ENCODE results near the gene CBLN1.
"Not testable (repeated sequence)": the region's sequence is repeated elsewhere in the genome, so short reads cannot be mapped to it uniquely, and the experiment has no call there.

The CBLN1 gene

DNA sequence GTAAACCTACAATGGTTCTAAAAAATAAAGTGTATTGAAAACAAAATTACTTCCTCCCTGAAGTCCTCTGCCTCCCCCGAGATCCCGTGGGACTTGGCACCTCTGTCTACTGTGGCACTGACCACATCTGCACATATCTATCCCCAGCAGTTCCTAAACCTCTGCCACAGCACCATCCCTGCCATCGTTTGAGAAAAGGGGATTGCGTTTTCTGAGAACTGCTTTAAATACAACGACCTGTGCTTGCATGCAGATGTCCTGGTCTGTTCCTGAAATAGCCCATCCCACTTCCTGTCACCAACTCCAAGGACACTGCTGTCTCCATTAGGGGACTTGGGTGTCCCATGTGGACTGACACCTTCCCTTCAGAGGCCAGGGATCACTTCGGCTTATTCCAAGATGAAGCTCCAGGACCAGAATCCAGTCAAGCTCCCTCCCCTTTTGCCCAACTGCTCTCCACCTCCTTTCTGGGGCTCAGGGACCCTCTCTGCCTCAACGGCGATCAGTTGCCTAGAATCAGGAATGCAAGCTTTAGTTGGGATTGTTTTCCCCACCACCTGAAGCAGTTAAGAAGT lies 20.6 kb downstream of the CBLN1 start:
- peaks cover 4% of the 10 kb centered on the region for H3K4me1 ChIP-seq (ENCODE audit: control insufficient read depth, insufficient read depth, low read length)

GRCh38 chr16:49260253-49260652 lies 21.4 kb downstream of the CBLN1 start:
- no peak overlapping the region for H3K27ac ChIP-seq (ENCODE audit: low read depth, low read length)
- peaks cover 4% of the 10 kb centered on the region for H3K4me1 ChIP-seq (ENCODE audit: control insufficient read depth, insufficient read depth, low read length)
- H3K4me3 ChIP-seq (ENCODE audit: low read depth, low read length), result no peak overlapping the region
- H3K9ac ChIP-seq (ENCODE audit: low read length), result no peak overlapping the region
- H3K36me3 ChIP-seq (ENCODE audit: control insufficient read depth, insufficient read depth, low read length), result no peaks in the 10 kb centered on the region
- no peaks in the 10 kb centered on the region for H3K9me3 ChIP-seq (ENCODE audit: control insufficient read depth, insufficient read depth, low read depth, low read length)
- peaks cover 8% of the 10 kb centered on the region; the same call in 1 of the 2 replicates for H3K27me3 ChIP-seq (ENCODE audit: control insufficient read depth, insufficient read depth, low read length)

More for the DNA sequence above, 20.6 kb downstream of the CBLN1 start:
- Histone ChIP-seq H3K27me3 (ENCODE audit: control insufficient read depth, insufficient read depth, low read length) (peaks cover 12% of the 10 kb centered on the region; the same call in 1 of the 2 replicates), H3K27ac (ENCODE audit: low read depth, low read length) (no peak overlapping the region), H3K4me3 (ENCODE audit: low read depth, low read length) (no peak overlapping the region), H3K9me3 (ENCODE audit: control insufficient read depth, insufficient read depth, low read depth, low read length) (no peaks in the 10 kb centered on the region), H3K9ac (ENCODE audit: low read length) (no peak overlapping the region), H3K36me3 (ENCODE audit: control insufficient read depth, insufficient read depth, low read length) (no peaks in the 10 kb centered on the region)

- no peak overlapping the region for H3K9ac ChIP-seq (ENCODE audit: low read length)
Observed at GRCh38 chr16:49259330-49259729, 22.3 kb downstream of the CBLN1 start.

GRCh38 chr16:49250689-49251088 lies 30.9 kb downstream of the CBLN1 start:
- H3K27me3 ChIP-seq (ENCODE audit: control insufficient read depth, insufficient read depth, low read length), result no peaks in the 10 kb centered on the region; the same call in 1 of the 2 replicates
- no peak overlapping the region for H3K9ac ChIP-seq (ENCODE audit: low read length)
- H3K27ac ChIP-seq (ENCODE audit: low read depth, low read length), result no peak overlapping the region
- H3K9me3 ChIP-seq (ENCODE audit: control insufficient read depth, insufficient read depth, low read depth, low read length), result no peaks in the 10 kb centered on the region
- H3K4me3 ChIP-seq (ENCODE audit: low read depth, low read length), result no peak overlapping the region
- no peaks in the 10 kb centered on the region for H3K36me3 ChIP-seq (ENCODE audit: control insufficient read depth, insufficient read depth, low read length)
- peaks cover 17% of the 10 kb centered on the region for H3K4me1 ChIP-seq (ENCODE audit: control insufficient read depth, insufficient read depth, low read length)

More at GRCh38 chr16:49259330-49259729, 22.3 kb downstream of the CBLN1 start:
- H3K27ac ChIP-seq (ENCODE audit: low read depth, low read length), result no peak overlapping the region
- no peaks in the 10 kb centered on the region for H3K9me3 ChIP-seq (ENCODE audit: control insufficient read depth, insufficient read depth, low read depth, low read length)
- peaks cover 4% of the 10 kb centered on the region for H3K4me1 ChIP-seq (ENCODE audit: control insufficient read depth, insufficient read depth, low read length)
- H3K4me3 ChIP-seq (ENCODE audit: low read depth, low read length), result no peak overlapping the region
- no peaks in the 10 kb centered on the region for H3K36me3 ChIP-seq (ENCODE audit: control insufficient read depth, insufficient read depth, low read length)
- peaks cover 6% of the 10 kb centered on the region; the same call in 1 of the 2 replicates for H3K27me3 ChIP-seq (ENCODE audit: control insufficient read depth, insufficient read depth, low read length)

DNA sequence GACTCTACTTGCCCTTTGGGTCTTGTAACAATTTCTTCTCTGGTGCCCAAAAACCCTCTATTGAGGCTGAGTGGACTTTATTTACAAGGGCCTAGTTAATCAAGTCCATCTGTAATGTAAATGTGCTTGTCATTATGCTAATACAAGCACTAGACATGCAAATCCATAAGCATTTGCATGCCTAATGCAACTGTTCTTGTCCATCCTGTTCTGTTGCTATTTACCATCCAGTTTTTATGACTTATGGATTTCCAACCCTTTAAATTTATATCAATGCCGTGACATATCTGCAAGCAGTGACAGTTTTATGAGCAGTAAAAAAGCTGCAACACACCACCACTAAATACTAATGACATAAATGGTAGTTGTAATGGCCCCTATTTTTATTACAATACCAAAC lies 33.4 kb downstream of the CBLN1 start:
- peaks cover 17% of the 10 kb centered on the region for H3K4me1 ChIP-seq (ENCODE audit: control insufficient read depth, insufficient read depth, low read length)
- no peaks in the 10 kb centered on the region for H3K36me3 ChIP-seq (ENCODE audit: control insufficient read depth, insufficient read depth, low read length)
- H3K9ac ChIP-seq (ENCODE audit: low read length), result no peak overlapping the region
- H3K4me3 ChIP-seq (ENCODE audit: low read depth, low read length), result no peak overlapping the region
- H3K9me3 ChIP-seq (ENCODE audit: control insufficient read depth, insufficient read depth, low read depth, low read length), result no peaks in the 10 kb centered on the region
- no peaks in the 10 kb centered on the region; the same call in 1 of the 2 replicates for H3K27me3 ChIP-seq (ENCODE audit: control insufficient read depth, insufficient read depth, low read length)
- no peak overlapping the region for H3K27ac ChIP-seq (ENCODE audit: low read depth, low read length)

GRCh38 chr16:49236216-49236615 lies 45.4 kb downstream of the CBLN1 start:
- Histone ChIP-seq H3K4me3 (ENCODE audit: low read depth, low read length) (no peak overlapping the region), H3K36me3 (ENCODE audit: control insufficient read depth, insufficient read depth, low read length) (no peaks in the 10 kb centered on the region), H3K9ac (ENCODE audit: low read length) (no peak overlapping the region), H3K9me3 (ENCODE audit: control insufficient read depth, insufficient read depth, low read depth, low read length) (no peaks in the 10 kb centered on the region), H3K27me3 (ENCODE audit: control insufficient read depth, insufficient read depth, low read length) (no peaks in the 10 kb centered on the region), H3K27ac (ENCODE audit: low read depth, low read length) (no peak overlapping the region), H3K4me1 (ENCODE audit: control insufficient read depth, insufficient read depth, low read length) (no peaks in the 10 kb centered on the region)

GRCh38 chr16:49228335-49228734 lies 53.3 kb downstream of the CBLN1 start:
- not testable (repeated sequence) for H3K9ac ChIP-seq (ENCODE audit: low read length); H3K4me1 ChIP-seq (ENCODE audit: control insufficient read depth, insufficient read depth, low read length); H3K27ac ChIP-seq (ENCODE audit: low read depth, low read length)

More at GRCh38 chr16:49228335-49228734, 53.3 kb downstream of the CBLN1 start:
- H3K27me3 ChIP-seq (ENCODE audit: control insufficient read depth, insufficient read depth, low read length); H3K4me3 ChIP-seq (ENCODE audit: low read depth, low read length); H3K36me3 ChIP-seq (ENCODE audit: control insufficient read depth, insufficient read depth, low read length); H3K9me3 ChIP-seq (ENCODE audit: control insufficient read depth, insufficient read depth, low read depth, low read length): not testable (repeated sequence)

Measured in HUES6 (cell line).